ENCODE data around the gene PPIP5K1.

GRCh38 chr15:43547539-43547938 lies 42.5 kb downstream of the PPIP5K1 start:
- TF ChIP-seq POLR2A (IDR thresholded peaks at IDR 0.05; ENCODE audit: low read length) (no peak), GATA1 (IDR thresholded peaks at IDR 0.05; ENCODE audit: low read depth, low read length) (no peak)

Measured in erythroblast (primary cell).